ENCODE data around the gene ARL2.

ARL2 gene

GRCh38 chr11:65013888-65014725 lies at the start of gene ARL2:
Gene ARL2, plus strand, starts transcription at chr11:65014160. Its CDS starts 48 bp downstream, at chr11:65014208.
- Histone ChIP-seq H3K79me2 (ENCODE audit: low read length) (peaks cover 30% of the 10 kb centered on the region), H3K27ac (ENCODE audit: low read length) (peak within 1 kb of the TSS; percentile 92), H3K9me3 (ENCODE audit: insufficient read depth, low read length) (no peaks in the 10 kb centered on the region), H3K36me3 (replicated peaks; ENCODE audit: low read depth, low read length) (peaks cover 24% of the 10 kb centered on the region), H3K9ac (ENCODE audit: low read length) (peak within 1 kb of the TSS; percentile 98), H3K4me2 (ENCODE audit: low read length) (peak within 1 kb of the TSS; percentile 89), H3K27me3 (ENCODE audit: low read depth, low read length) (no peaks in the 10 kb centered on the region), H3K4me3 (ENCODE audit: low read length) (peak within 1 kb of the TSS; percentile 88), H4K20me1 (ENCODE audit: insufficient read depth, low read length) (no peaks in the 10 kb centered on the region), H2AFZ (ENCODE audit: low read depth, low read length) (peak within 1 kb of the TSS; percentile 96), H3K4me1 (ENCODE audit: low read length) (peaks cover 12% of the 10 kb centered on the region)
- TF ChIP-seq CTCF (IDR thresholded peaks at IDR 0.05; ENCODE audit: low read depth, low read length) (peak; percentile 71), EZH2phosphoT487 (IDR thresholded peaks at IDR 0.05; ENCODE audit: low read depth) (no peak)

GRCh38 chr11:64967375-64967774 lies 46.6 kb upstream of the ARL2 start:
- Histone ChIP-seq H4K20me1 (ENCODE audit: insufficient read depth, low read length) (no peaks in the 10 kb centered on the region), H3K36me3 (replicated peaks; ENCODE audit: low read depth, low read length) (no peaks in the 10 kb centered on the region), H3K27me3 (ENCODE audit: low read depth, low read length) (0 out of 2 replicates have a peak, but pooled peaks cover 6% of the 10 kb centered on the region), H2AFZ (ENCODE audit: low read depth, low read length) (no peak overlapping the region), H3K79me2 (ENCODE audit: low read length) (no peaks in the 10 kb centered on the region), H3K9me3 (ENCODE audit: insufficient read depth, low read length) (no peaks in the 10 kb centered on the region), H3K9ac (ENCODE audit: low read length) (no peak overlapping the region), H3K4me3 (ENCODE audit: low read length) (no peak overlapping the region), H3K27ac (ENCODE audit: low read length) (no peak overlapping the region), H3K4me1 (ENCODE audit: low read length) (peaks cover 5% of the 10 kb centered on the region), H3K4me2 (ENCODE audit: low read length) (no peak overlapping the region)
- no peak for TF ChIP-seq EZH2phosphoT487 (IDR thresholded peaks at IDR 0.05; ENCODE audit: low read depth)
- no peak for TF ChIP-seq CTCF (IDR thresholded peaks at IDR 0.05; ENCODE audit: low read depth, low read length)

- Histone ChIP-seq H3K4me2 (ENCODE audit: low read length) (no peak overlapping the region), H3K36me3 (replicated peaks; ENCODE audit: low read depth, low read length) (no peaks in the 10 kb centered on the region), H3K27ac (ENCODE audit: low read length) (no peak overlapping the region), H3K9me3 (ENCODE audit: insufficient read depth, low read length) (no peaks in the 10 kb centered on the region), H3K9ac (ENCODE audit: low read length) (no peak overlapping the region), H3K27me3 (ENCODE audit: low read depth, low read length) (0 out of 2 replicates have a peak, but pooled peaks cover 6% of the 10 kb centered on the region), H3K4me1 (ENCODE audit: low read length) (peaks cover 5% of the 10 kb centered on the region), H3K4me3 (ENCODE audit: low read length) (no peak overlapping the region), H3K79me2 (ENCODE audit: low read length) (no peaks in the 10 kb centered on the region), H4K20me1 (ENCODE audit: insufficient read depth, low read length) (no peaks in the 10 kb centered on the region), H2AFZ (ENCODE audit: low read depth, low read length) (no peak overlapping the region)
- TF ChIP-seq EZH2phosphoT487 (IDR thresholded peaks at IDR 0.05; ENCODE audit: low read depth) (no peak), CTCF (IDR thresholded peaks at IDR 0.05; ENCODE audit: low read depth, low read length) (no peak)
Observed at GRCh38 chr11:64969209-64969608, 44.8 kb upstream of the ARL2 start.

GRCh38 chr11:64970731-64971151 lies 43.2 kb upstream of the ARL2 start:
- Histone ChIP-seq H3K27ac (ENCODE audit: low read length) (no peak overlapping the region), H3K9ac (ENCODE audit: low read length) (no peak overlapping the region), H3K4me2 (ENCODE audit: low read length) (no peak overlapping the region), H3K4me3 (ENCODE audit: low read length) (no peak overlapping the region), H4K20me1 (ENCODE audit: insufficient read depth, low read length) (no peaks in the 10 kb centered on the region), H3K36me3 (replicated peaks; ENCODE audit: low read depth, low read length) (no peaks in the 10 kb centered on the region), H3K79me2 (ENCODE audit: low read length) (no peaks in the 10 kb centered on the region), H3K4me1 (ENCODE audit: low read length) (no peaks in the 10 kb centered on the region), H3K9me3 (ENCODE audit: insufficient read depth, low read length) (no peaks in the 10 kb centered on the region), H3K27me3 (ENCODE audit: low read depth, low read length) (no peaks in the 10 kb centered on the region), H2AFZ (ENCODE audit: low read depth, low read length) (no peak overlapping the region)
- no peak for TF ChIP-seq EZH2phosphoT487 (IDR thresholded peaks at IDR 0.05; ENCODE audit: low read depth)
- no peak for TF ChIP-seq CTCF (IDR thresholded peaks at IDR 0.05; ENCODE audit: low read depth, low read length)

Measured in OCI-LY3 (cell line).